H1 (cell line): ENCODE data around the gene SEC61G. TPM values are rescaled to one million over a fixed set of nuclear protein-coding genes. Genes with fewer than 3 reads are reported as not detected.

ENCODE experiments used
- BACH1 ChIP-seq: IDR thresholded peaks from 2 replicates; pipeline ENCODE4 v1.6.1; 2012; ENCODE audit warnings: low read length, improper control_type of control experiment
- CHD1 ChIP-seq: IDR thresholded peaks from 2 replicates; pipeline ENCODE4 v1.6.1; 2012; ENCODE audit warnings: low read depth, low read length, improper control_type of control experiment
- CHD7 ChIP-seq: fragments of 300-600 bp; sonication (generic); IDR thresholded peaks from 2 replicates; pipeline ENCODE4 v1.7.1; 2012; ENCODE audit warnings: low read length, moderate library complexity, mild to moderate bottlenecking, inconsistent platforms; ENCODE audit not compliant: insufficient replicate concordance
- KDM1A ChIP-seq: fragments of 200-600, 300-600 bp; sonication (generic); IDR thresholded peaks from 2 replicates; pipeline ENCODE4 v1.7.1; 2016; ENCODE audit warnings: mild to moderate bottlenecking, low read length, borderline replicate concordance
- SP4 ChIP-seq: IDR thresholded peaks from 2 replicates; pipeline ENCODE4 v1.6.1; 2012; ENCODE audit warnings: low read length, inconsistent platforms
- polyA plus RNA-seq, 7 experiments: library from polyadenylated mRNA; depleted of rRNA in 3 of 7; stranded (reverse) in 5 of 7; unstranded in 2 of 7; fragments of >200 nt in 5 of 7; fragments of 200-250 nt in 2 of 7; gene quantifications; 1 replicate in 5 of 7; 2 replicates in 1 of 7; 4 replicates in 1 of 7; pipeline versions ENCODE4 v1.2.1 to v1.2.3, GENCODE V29; 2011 to 2013; ENCODE audit warnings: missing spikeins in 2 of 7, mixed read lengths in 2 of 7
- total RNA-seq: library from RNA; stranded (reverse); fragmentation: NEBNext Ultra II Directional; extraction: Animal tissue kit (Norgen Biotek cat#: 25700); gene quantifications from 2 replicates; pipeline ENCODE4 v1.2.1, GENCODE V29; 2021

SEC61G gene
- total and polyA plus RNA-seq, 2 of the 8 experiments (the other 6 are each of a cell fraction or from before 2014, with no cell fraction given), result 142 to 274 TPM

- TF ChIP-seq CHD7 (no peak), CHD1 (no peak), KDM1A (no peak), SP4 (no peak), BACH1 (no peak)
These were observed 19.2 kb upstream of the SEC61G start (continued) for GRCh38 chr7:54778166-54778565.
